ACC112 (cell line): ENCODE results near the gene MPZL1.

Experiments
- H2AFZ ChIP-seq: fragments of 200-600 bp; sonication (generic); one replicate; pipeline ENCODE4 v1.6.0; 2017; ENCODE audit warnings: antibody characterized with exemption, low read length; ENCODE audit not compliant: unreplicated experiment
- H3K27ac ChIP-seq: fragments of 200-600 bp; sonication (generic); 2 replicates; pipeline ENCODE4 v1.5.1; 2014; ENCODE audit warnings: low read depth, mild to moderate bottlenecking, antibody characterized with exemption, low read length, moderate library complexity
- H3K27me3 ChIP-seq: fragments of 200-600 bp; sonication (generic); 2 replicates; pipeline ENCODE4 v1.6.1; 2014; ENCODE audit warnings: mild to moderate bottlenecking, antibody characterized with exemption, low read length, moderate library complexity, mixed read lengths; ENCODE audit not compliant: insufficient read depth
- H3K36me3 ChIP-seq: fragments of 200-600 bp; sonication (generic); 2 replicates; pipeline ENCODE4 v1.6.1; 2016; ENCODE audit warnings: mild to moderate bottlenecking, antibody characterized with exemption, low read length, moderate library complexity, mixed read lengths; ENCODE audit not compliant: insufficient read depth
- H3K4me1 ChIP-seq: fragments of 200-600 bp; sonication (generic); one replicate; pipeline ENCODE4 v1.6.1; 2016; ENCODE audit warnings: low read length, mixed read lengths; ENCODE audit not compliant: insufficient read depth, unreplicated experiment, control insufficient read depth
- H3K4me3 ChIP-seq: fragments of 200-600 bp; sonication (generic); 2 replicates; pipeline ENCODE4 v1.5.1; 2014; ENCODE audit warnings: mild to moderate bottlenecking, low read depth, low read length
- H3K79me2 ChIP-seq: fragments of 200-600 bp; sonication (generic); one replicate; pipeline ENCODE4 v1.6.0; 2016; ENCODE audit warnings: low read length; ENCODE audit not compliant: control insufficient read depth, unreplicated experiment, insufficient read depth

MPZL1 gene

GRCh38 chr1:167707942-167708341 is 13.8 kb upstream of the MPZL1 start:
- Histone ChIP-seq H2AFZ (no peak overlapping the region), H3K27ac (no peak overlapping the region), H3K4me3 (no peak overlapping the region), H3K27me3 (0 out of 2 replicates have a peak, but pooled peaks cover 3% of the 10 kb centered on the region), H3K4me1 (peaks cover 6% of the 10 kb centered on the region), H3K79me2 (no peaks in the 10 kb centered on the region), H3K36me3 (no peaks in the 10 kb centered on the region)

- no peak overlapping the region for H3K4me3 ChIP-seq
- H3K36me3 ChIP-seq = no peaks in the 10 kb centered on the region
- no peak overlapping the region for H2AFZ ChIP-seq
- no peak overlapping the region for H3K27ac ChIP-seq
- H3K4me1 ChIP-seq = peaks cover 6% of the 10 kb centered on the region
- H3K79me2 ChIP-seq = no peaks in the 10 kb centered on the region
- 0 out of 2 replicates have a peak, but pooled peaks cover under 1% of the 10 kb centered on the region for H3K27me3 ChIP-seq
Measured at GRCh38 chr1:167708940-167709389, 12.8 kb upstream of the MPZL1 start.

GRCh38 chr1:167710836-167711235 is 10.9 kb upstream of the MPZL1 start:
- no peaks in the 10 kb centered on the region for H3K27me3 ChIP-seq
- H3K4me3 ChIP-seq = no peak overlapping the region
- H3K79me2 ChIP-seq = no peaks in the 10 kb centered on the region
- H3K36me3 ChIP-seq = no peaks in the 10 kb centered on the region
- peaks cover 6% of the 10 kb centered on the region for H3K4me1 ChIP-seq
- H2AFZ ChIP-seq = no peak overlapping the region
- H3K27ac ChIP-seq = no peak overlapping the region

DNA sequence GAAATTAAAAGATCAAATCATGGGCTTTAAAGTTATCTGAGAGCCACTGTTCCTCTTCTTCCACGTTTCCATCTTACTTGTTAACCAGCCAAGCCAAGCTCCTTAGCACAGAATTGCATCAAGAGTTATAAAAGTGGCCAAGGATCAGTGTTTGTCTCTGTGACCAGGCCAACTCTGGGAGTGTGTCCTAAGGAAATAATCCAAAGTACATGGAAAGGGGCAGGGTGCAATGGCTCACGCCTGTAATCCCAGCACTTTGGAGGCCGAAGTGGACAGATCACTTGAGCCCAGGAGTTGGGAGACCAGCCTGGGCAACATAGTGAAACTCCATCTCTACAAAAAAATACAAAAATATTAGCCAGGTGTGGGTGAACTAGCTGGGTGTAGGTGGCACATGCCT is 10.0 kb upstream of the MPZL1 start:
- H3K27me3 ChIP-seq = no peaks in the 10 kb centered on the region
- H2AFZ ChIP-seq = no peak overlapping the region
- H3K27ac ChIP-seq = no peak overlapping the region
- H3K79me2 ChIP-seq = no peaks in the 10 kb centered on the region
- H3K36me3 ChIP-seq = no peaks in the 10 kb centered on the region
- no peak overlapping the region for H3K4me3 ChIP-seq
- H3K4me1 ChIP-seq = peaks cover 6% of the 10 kb centered on the region

DNA sequence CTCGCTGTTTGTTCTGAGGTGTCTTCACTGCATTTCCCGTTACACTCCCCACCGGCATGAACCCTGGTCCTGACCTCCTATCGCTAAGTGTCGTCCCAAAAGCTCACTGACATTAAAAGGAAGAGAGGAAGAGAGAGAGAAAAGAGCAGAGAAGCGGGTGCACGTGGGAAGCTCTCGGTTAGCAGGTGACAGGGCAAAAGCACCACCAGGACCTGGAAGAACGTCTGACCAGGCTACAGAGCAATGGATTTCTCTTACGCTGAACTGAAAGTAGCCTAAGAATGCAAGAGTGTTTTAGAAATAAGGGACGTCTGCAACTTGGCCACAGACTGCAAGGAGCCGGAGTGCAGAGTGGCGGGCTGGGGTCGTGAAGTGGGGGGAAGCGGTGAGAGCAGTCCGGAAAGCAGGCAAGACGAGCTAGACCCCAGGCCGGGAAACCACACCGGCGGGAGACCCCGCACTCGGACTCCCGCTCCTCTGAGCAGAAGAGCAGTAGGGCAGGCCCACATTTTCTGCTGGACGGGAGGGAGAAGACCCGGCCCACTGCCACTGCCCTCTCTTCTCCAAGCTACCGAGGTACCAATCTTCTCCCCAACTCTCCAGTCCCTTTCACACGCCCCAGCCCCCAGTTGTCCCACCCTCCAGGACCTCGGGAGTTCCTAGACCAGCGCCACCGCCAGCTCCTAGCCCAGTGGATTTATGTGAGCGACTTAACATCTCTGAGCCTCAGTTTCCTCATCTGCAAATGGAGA is 8.3 kb upstream of the MPZL1 start:
- H3K27ac ChIP-seq = no peak overlapping the region; the same call in 1 of the 2 replicates
- peak overlapping the region; percentile 86 for H3K4me3 ChIP-seq

DNA sequence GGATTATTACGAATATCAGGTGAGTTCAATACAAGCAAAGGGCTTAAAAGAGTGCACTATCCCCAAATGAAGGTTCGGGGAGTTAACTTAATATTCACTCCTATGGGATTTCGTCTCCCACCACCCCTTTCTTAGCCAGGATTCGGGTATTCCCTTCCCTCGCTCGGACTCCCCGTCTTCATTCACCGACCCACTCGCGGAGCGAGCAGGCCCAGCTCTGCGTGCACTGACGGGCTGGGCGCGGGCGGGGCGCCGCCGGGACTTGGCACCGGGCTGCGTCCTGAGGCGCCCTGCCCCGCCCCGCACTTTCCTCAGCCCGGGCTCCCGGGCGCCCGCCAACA is 7.7 kb upstream of the MPZL1 start:
- H2AFZ ChIP-seq = peak overlapping the region; percentile 95
- H3K4me3 ChIP-seq = peak overlapping the region; percentile 86
- peak overlapping the region; percentile 82 for H3K27ac ChIP-seq
- no peaks in the 10 kb centered on the region for H3K79me2 ChIP-seq
- no peaks in the 10 kb centered on the region for H3K27me3 ChIP-seq
- no peaks in the 10 kb centered on the region for H3K36me3 ChIP-seq
- peaks cover 3% of the 10 kb centered on the region for H3K4me1 ChIP-seq

More for the DNA sequence above, 8.3 kb upstream of the MPZL1 start:
- Histone ChIP-seq H2AFZ (peak overlapping the region; percentile 95), H3K36me3 (no peaks in the 10 kb centered on the region), H3K79me2 (no peaks in the 10 kb centered on the region), H3K27me3 (no peaks in the 10 kb centered on the region), H3K4me1 (peaks cover 6% of the 10 kb centered on the region)

GRCh38 chr1:167714439-167715156 is 7.2 kb upstream of the MPZL1 start:
- Histone ChIP-seq H3K4me3 (peak overlapping the region; percentile 86), H3K4me1 (no peaks in the 10 kb centered on the region), H3K27me3 (no peaks in the 10 kb centered on the region), H3K79me2 (no peaks in the 10 kb centered on the region), H3K36me3 (no peaks in the 10 kb centered on the region), H2AFZ (peak overlapping the region; percentile 95), H3K27ac (peak overlapping the region; percentile 82)

DNA sequence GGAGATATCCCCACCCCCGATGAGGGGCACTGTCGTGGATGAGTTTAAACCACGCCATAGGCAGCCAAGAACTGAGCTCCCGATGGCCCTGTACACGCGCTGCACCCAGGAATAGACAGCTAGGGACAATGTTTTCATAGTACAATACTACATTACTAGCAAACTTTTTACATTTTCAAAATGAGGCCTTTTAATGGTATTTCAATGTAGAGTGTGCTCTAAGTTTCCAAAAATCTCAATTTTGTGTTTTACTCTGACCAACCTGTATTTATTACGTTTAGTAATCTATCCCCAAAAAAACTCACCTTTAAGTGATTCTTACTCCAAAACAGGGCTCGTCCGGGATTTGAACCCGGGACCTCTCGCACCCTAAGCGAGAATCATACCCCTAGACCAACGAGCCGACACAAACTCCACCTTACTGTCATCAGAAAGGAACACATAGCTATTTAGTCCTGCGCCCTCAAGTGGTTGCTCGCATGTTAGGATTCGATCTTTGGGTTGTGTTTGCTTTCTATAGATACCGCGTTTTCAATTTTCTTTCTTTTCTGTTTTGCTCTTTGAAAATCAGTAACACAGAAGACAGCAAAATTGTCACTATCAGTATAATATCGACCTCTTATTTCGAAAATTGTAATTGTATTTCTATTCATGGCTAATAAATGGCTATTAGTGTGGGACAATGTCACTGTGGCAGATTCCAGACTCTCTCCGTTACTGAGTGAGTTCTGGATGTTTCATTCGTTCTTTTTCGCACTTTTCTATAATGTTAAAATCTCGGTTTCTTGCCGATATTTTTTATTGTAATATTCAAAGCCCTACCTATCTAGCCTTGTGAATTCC is 6.4 kb upstream of the MPZL1 start:
- H3K36me3 ChIP-seq = no peaks in the 10 kb centered on the region
- peak overlapping the region; percentile 86 for H3K4me3 ChIP-seq
- H3K27me3 ChIP-seq = no peaks in the 10 kb centered on the region
- peak overlapping the region; percentile 96 for H2AFZ ChIP-seq
- no peaks in the 10 kb centered on the region for H3K79me2 ChIP-seq
- H3K27ac ChIP-seq = peak overlapping the region; percentile 82
- no peaks in the 10 kb centered on the region for H3K4me1 ChIP-seq

- Histone ChIP-seq H3K79me2 (no peaks in the 10 kb centered on the region), H2AFZ (peak overlapping the region; percentile 96), H3K36me3 (no peaks in the 10 kb centered on the region), H3K4me3 (peak overlapping the region; percentile 86), H3K4me1 (peaks cover 4% of the 10 kb centered on the region), H3K27ac (peak overlapping the region; percentile 5), H3K27me3 (no peaks in the 10 kb centered on the region)
Measured at GRCh38 chr1:167716000-167716271, 5.8 kb upstream of the MPZL1 start.

GRCh38 chr1:167717351-167717750 is 4.4 kb upstream of the MPZL1 start:
- Histone ChIP-seq H3K4me3 (no peak overlapping the region), H2AFZ (no peak overlapping the region), H3K79me2 (peaks cover 5% of the 10 kb centered on the region), H3K4me1 (peaks cover 4% of the 10 kb centered on the region), H3K36me3 (no peaks in the 10 kb centered on the region), H3K27ac (no peak overlapping the region), H3K27me3 (no peaks in the 10 kb centered on the region)
